GM19035 (cell line): ENCODE measurements around the gene KRTAP5-4.
"Not testable (repeated sequence)": the region's sequence is repeated elsewhere in the genome, so short reads cannot be mapped to it uniquely, and the experiment has no call there.

Experiments used
- ATAC-seq: cut with Tn5 transposase; IDR thresholded peaks from one replicate; pipeline ENCODE4 v1.9.1; 2021; ENCODE audit not compliant: unreplicated experiment

KRTAP5-4 gene

GRCh38 chr11:1653541-1654387 is 31.8 kb upstream of the KRTAP5-4 start:
- ATAC-seq = no peak

GRCh38 chr11:1652771-1653540 is 31.0 kb upstream of the KRTAP5-4 start:
- ATAC-seq = no peak

- no peak for ATAC-seq
Measured at GRCh38 chr11:1652442-1652770, 30.5 kb upstream of the KRTAP5-4 start.

GRCh38 chr11:1652026-1652425 is 30.1 kb upstream of the KRTAP5-4 start:
- no peak for ATAC-seq

DNA sequence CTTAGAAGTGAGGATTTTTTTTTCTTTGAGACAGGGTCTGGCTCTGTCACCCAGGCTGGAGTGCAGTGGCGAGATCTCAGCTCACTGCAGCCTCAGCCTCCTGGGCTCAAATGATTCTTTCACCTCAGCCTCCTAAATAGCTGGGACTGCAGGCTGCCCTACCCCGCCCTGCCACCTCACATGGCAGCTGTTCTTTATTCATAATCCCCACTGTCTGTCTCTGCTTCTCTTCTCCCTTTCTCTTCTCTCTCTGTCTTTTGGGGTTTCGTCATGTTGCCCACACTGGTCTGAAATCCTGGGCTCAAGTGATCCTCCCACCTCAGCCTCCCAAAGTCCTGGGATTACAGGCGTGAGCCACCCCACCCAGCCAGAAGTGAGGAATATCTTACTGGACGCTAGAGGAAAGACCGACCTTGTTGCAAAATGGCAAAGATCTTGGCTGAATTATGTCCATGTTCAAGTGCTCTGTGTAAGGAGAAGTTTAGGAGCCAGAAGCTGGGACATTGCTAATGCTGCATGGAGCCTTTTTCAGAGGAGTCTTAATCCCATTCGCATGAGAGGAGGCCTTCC is 29.6 kb upstream of the KRTAP5-4 start:
- no peak for ATAC-seq

DNA sequence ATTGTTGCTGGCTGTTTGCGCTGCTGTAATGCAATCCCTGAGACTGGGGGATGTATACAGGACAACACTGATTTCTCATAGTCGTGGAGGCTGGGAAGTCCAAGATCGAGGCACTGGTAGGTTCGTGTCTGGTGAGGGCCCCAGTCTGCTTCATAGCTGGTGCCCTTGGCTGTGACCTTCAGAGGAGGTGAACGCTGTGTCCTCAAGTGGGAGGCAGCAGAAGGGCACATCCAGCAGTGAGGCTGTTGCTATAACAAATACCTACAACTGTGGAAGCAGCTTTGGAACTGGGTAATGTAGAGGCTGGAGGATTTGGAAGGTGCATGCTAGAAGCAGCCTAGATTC is 29.0 kb upstream of the KRTAP5-4 start:
- no peak for ATAC-seq

GRCh38 chr11:1650034-1650917 is 28.3 kb upstream of the KRTAP5-4 start:
- ATAC-seq = no peak

- ATAC-seq = no peak
Measured at GRCh38 chr11:1648653-1649420, 26.9 kb upstream of the KRTAP5-4 start.

DNA sequence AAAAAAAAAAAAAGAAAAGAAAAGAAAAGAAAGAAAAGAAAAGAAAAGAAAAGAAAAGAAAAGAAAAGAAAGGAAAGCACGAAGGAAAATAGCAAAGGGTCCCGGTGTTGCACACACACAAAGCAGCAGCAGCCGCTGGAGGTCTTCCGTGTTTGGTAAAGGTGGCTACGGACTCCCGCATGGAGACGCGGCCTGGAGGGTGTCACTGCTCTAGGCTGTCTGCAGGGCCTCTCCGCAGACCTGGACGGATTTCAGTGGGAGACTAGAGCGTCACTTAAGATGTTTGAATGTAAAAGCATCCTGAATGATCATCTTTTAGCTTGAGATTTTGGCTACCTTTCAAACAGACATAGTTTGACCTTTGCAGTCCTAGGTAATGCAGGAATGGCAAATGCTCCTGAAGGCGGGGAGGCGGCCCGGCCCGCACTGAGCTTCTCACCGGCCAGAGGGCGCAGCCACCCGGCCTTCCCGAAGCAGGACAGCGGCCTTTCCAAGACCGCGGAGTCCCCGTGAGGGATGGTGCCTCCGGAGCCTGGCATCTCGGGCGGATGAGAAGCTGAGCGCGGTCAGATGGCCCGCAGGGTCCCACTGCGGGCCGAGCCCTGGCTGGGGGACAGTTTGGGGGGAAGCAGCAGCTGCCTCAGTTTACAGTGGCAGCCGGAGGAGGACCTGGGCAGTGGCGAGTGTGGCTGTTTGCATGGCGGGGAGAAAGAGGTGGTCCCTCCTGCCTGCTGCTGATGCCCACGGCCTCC is 26.1 kb upstream of the KRTAP5-4 start:
- ATAC-seq = no peak

- not testable (repeated sequence) for ATAC-seq
Measured at GRCh38 chr11:1646540-1646939, 24.6 kb upstream of the KRTAP5-4 start.

- no peak for ATAC-seq
Measured at GRCh38 chr11:1645357-1645821, 23.5 kb upstream of the KRTAP5-4 start.

DNA sequence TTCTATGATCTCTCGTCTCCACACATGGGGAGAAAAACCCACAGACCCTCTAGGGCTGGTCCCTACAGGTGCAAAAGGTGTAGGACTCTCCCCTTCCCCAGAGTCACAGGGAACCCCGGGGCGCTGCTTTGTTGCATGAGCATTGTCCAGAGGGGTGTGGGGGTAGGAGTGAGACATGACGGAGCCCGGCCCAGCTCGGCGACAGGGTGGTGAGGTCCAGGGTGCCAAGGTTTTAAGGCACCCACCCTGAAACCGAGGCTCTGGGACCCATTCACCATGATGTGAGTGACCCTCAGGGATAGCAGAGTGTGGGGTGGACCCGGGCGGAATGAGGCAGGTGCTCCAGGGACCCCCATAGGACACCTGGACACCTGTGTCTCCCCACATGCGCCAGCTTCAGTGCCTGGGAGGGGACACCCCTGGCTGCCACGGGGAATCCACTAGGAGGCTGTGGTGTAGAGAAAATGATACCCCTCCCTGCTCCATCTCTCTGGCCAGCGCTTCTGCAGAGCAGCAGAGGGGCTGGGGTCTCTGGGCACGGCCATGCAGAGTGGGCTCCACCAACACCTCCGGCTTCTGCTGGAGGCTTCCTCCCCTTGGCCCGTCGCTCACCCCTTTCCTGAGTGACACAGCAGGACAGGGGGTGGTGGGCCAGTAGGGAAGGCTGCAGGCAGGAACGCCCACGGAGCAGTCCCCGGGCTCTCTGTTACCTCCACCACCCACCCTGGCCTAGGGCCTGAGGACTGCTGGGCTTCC is 22.8 kb upstream of the KRTAP5-4 start:
- ATAC-seq = no peak

- ATAC-seq = no peak
Measured at GRCh38 chr11:1643146-1643690, 21.3 kb upstream of the KRTAP5-4 start.

- ATAC-seq = no peak
Measured at GRCh38 chr11:1642288-1643145, 20.6 kb upstream of the KRTAP5-4 start.

GRCh38 chr11:1641096-1641495 is 19.2 kb upstream of the KRTAP5-4 start:
- no peak for ATAC-seq

- ATAC-seq = no peak
Measured at GRCh38 chr11:1640076-1640946, 18.4 kb upstream of the KRTAP5-4 start.

- ATAC-seq = no peak
Measured at GRCh38 chr11:1639666-1640065, 17.7 kb upstream of the KRTAP5-4 start.
